ENCODE results near the gene COL6A1.
A peak's percentile ranks its signal among the peaks of the same experiment; 100 is the strongest.

Gene COL6A1

DNA sequence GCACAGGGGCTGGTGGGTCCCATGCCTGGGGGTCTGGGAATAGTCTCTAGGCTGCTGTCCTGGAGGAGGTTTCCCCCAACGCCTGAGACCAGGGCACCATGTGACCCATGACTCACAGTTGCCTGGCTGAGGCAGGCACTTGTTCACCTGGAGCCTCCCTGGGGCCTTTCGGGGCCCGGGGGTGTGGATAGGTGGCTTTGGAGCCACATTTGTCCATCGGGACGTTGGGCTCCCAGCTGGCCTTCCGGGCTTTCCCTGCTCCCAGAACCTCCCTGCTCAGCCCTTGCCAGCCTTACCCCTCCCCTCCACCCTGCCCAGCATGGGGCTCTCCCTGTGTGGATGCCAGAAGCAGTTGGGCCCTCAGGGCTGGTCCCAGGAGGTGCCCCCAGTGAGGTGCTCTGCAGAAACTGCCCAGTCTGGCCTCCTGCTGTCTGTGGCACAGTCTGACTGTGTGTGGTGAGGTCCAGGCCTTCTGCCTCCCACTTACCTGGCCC, 14.2 kb downstream of the COL6A1 start:
- no peak overlapping the region; the same call in 1 of the 2 replicates for H3K27ac ChIP-seq

GRCh38 chr21:45996311-45997204, 15.0 kb downstream of the COL6A1 start:
- no peak for DNase-seq
- no peak overlapping the region for H3K4me3 ChIP-seq (ENCODE audit: low read depth, low read length)
- H3K9me3 ChIP-seq (ENCODE audit: severe bottlenecking) = no peaks in the 10 kb centered on the region
- H3K36me3 ChIP-seq = peaks cover 8% of the 10 kb centered on the region
- H3K27ac ChIP-seq = no peak overlapping the region
- TF ChIP-seq, protein P1, sequence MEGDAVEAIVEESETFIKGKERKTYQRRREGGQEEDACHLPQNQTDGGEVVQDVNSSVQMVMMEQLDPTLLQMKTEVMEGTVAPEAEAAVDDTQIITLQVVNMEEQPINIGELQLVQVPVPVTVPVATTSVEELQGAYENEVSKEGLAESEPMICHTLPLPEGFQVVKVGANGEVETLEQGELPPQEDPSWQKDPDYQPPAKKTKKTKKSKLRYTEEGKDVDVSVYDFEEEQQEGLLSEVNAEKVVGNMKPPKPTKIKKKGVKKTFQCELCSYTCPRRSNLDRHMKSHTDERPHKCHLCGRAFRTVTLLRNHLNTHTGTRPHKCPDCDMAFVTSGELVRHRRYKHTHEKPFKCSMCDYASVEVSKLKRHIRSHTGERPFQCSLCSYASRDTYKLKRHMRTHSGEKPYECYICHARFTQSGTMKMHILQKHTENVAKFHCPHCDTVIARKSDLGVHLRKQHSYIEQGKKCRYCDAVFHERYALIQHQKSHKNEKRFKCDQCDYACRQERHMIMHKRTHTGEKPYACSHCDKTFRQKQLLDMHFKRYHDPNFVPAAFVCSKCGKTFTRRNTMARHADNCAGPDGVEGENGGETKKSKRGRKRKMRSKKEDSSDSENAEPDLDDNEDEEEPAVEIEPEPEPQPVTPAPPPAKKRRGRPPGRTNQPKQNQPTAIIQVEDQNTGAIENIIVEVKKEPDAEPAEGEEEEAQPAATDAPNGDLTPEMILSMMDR (IDR thresholded peaks at IDR 0.05; ENCODE audit: low read depth, low read length) = no peak
- H3K27me3 ChIP-seq (ENCODE audit: insufficient read depth, low read depth, severe bottlenecking) = no peaks in the 10 kb centered on the region

More for the DNA sequence above, 14.2 kb downstream of the COL6A1 start:
- TF ChIP-seq, protein P1 (IDR thresholded peaks at IDR 0.05; ENCODE audit: low read depth, low read length) = no peak
- no peaks in the 10 kb centered on the region for H3K9me3 ChIP-seq (ENCODE audit: severe bottlenecking)
- DNase-seq = peak; percentile 9
- peaks cover 8% of the 10 kb centered on the region for H3K36me3 ChIP-seq
- no peaks in the 10 kb centered on the region for H3K27me3 ChIP-seq (ENCODE audit: insufficient read depth, low read depth, severe bottlenecking)
- H3K4me3 ChIP-seq (ENCODE audit: low read depth, low read length) = no peak overlapping the region

DNA sequence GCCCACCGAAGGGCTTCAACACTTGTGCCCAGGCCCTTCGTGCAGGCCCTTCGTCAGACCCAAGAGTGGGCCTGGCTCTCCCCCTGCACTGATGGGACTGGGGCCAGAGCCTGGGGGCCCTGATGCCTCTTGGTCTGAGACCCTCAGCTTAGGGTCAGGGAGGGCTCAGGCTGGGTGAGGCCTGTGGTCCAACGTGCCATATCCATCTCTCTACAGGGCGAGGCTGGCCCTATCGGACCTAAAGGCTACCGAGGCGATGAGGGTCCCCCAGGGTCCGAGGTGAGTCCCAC, 15.6 kb downstream of the COL6A1 start:
- no peak for DNase-seq
- Histone ChIP-seq H3K36me3 (peaks cover 8% of the 10 kb centered on the region), H3K9me3 (ENCODE audit: severe bottlenecking) (no peaks in the 10 kb centered on the region), H3K4me3 (ENCODE audit: low read depth, low read length) (no peak overlapping the region), H3K27ac (no peak overlapping the region), H3K27me3 (ENCODE audit: insufficient read depth, low read depth, severe bottlenecking) (no peaks in the 10 kb centered on the region)
- TF ChIP-seq, protein P1 (IDR thresholded peaks at IDR 0.05; ENCODE audit: low read depth, low read length) = no peak

GRCh38 chr21:45997495-45998275, 16.1 kb downstream of the COL6A1 start:
- no peak overlapping the region for H3K27ac ChIP-seq
- DNase-seq = no peak
- H3K4me3 ChIP-seq (ENCODE audit: low read depth, low read length) = no peak overlapping the region
- H3K36me3 ChIP-seq = peaks cover 8% of the 10 kb centered on the region
- H3K27me3 ChIP-seq (ENCODE audit: insufficient read depth, low read depth, severe bottlenecking) = no peaks in the 10 kb centered on the region
- H3K9me3 ChIP-seq (ENCODE audit: severe bottlenecking) = no peaks in the 10 kb centered on the region
- TF ChIP-seq, protein P1 (IDR thresholded peaks at IDR 0.05; ENCODE audit: low read depth, low read length) = no peak

DNA sequence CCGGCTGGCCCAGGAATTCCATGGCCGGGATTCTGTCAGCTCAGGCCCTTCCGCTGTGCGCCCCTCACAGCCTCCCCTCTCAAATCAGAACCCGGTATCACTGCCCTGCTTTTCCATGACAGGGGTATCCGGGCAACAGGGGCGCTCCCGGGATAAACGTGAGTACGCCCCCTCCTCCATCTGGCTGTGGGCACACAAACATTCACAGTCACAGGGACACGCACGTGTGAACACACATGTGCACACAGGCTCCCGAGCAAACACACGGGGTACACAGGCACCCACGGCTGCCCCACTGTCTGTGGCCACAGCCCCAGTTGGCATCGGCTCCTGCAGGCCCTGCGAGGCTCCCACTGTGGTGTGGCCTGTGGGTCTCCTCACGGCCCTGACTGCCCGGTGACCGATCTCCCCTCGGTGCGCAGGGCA, 16.7 kb downstream of the COL6A1 start:
- H3K27ac ChIP-seq = no peak overlapping the region
- no peak overlapping the region for H3K4me3 ChIP-seq (ENCODE audit: low read depth, low read length)
- TF ChIP-seq, protein P1 (IDR thresholded peaks at IDR 0.05; ENCODE audit: low read depth, low read length) = no peak
- peak; percentile 9 for DNase-seq
- peaks cover 5% of the 10 kb centered on the region for H3K36me3 ChIP-seq
- no peaks in the 10 kb centered on the region for H3K27me3 ChIP-seq (ENCODE audit: insufficient read depth, low read depth, severe bottlenecking)
- no peaks in the 10 kb centered on the region for H3K9me3 ChIP-seq (ENCODE audit: severe bottlenecking)

Measured in WERI-Rb-1 (cell line).